WTC11 (cell line): ENCODE data around the gene ZFHX3. TPM values are rescaled to one million over a fixed set of nuclear protein-coding genes. Genes with fewer than 3 reads are reported as not detected.

Experiments
- ATAC-seq: fragments of 200-7000 bp; cut with Tn5 transposase; 2 replicates; pipeline ENCODE4 v1.10.0; 2021; ENCODE audit warnings: mild to moderate bottlenecking, moderate library complexity
- CTCF ChIA-PET: fragments of 300-600 bp; sonication (Branson Sonifier 250); formaldehyde crosslinking; loops from one replicate; lab custom pipeline; 2021; ENCODE audit warnings: antibody characterized with exemption; lab: Charles Lee
- POLR2A ChIA-PET: fragments of 350-600 bp; sonication (Branson Sonifier 250); formaldehyde crosslinking; loops from one replicate; lab custom pipeline; 2021; ENCODE audit warnings: antibody characterized with exemption; lab: Charles Lee
- DNase-seq: peaks from one replicate; pipeline ENCODE4 v3.0.0; 2021; ENCODE audit warnings: low spot score
- H3K27ac Mint-ChIP-seq: 2 replicates; pipeline ENCODE4 v1.8.0; 2021; ENCODE audit warnings: mixed read lengths
- H3K27me3 Mint-ChIP-seq: 2 replicates; pipeline ENCODE4 v1.8.0; 2021; ENCODE audit warnings: low read depth, mild to moderate bottlenecking, moderate library complexity, mixed read lengths
- H3K36me3 Mint-ChIP-seq: 2 replicates; pipeline ENCODE4 v1.8.0; 2021; ENCODE audit warnings: mixed read lengths
- H3K4me1 Mint-ChIP-seq: 2 replicates; pipeline ENCODE4 v1.8.0; 2022; ENCODE audit warnings: mixed read lengths
- H3K4me3 Mint-ChIP-seq: 2 replicates; pipeline ENCODE4 v1.8.0; 2021; ENCODE audit warnings: mild to moderate bottlenecking, moderate library complexity, mixed read lengths
- H3K9me3 Mint-ChIP-seq: 2 replicates; pipeline ENCODE4 v1.8.0; 2021; ENCODE audit warnings: mixed read lengths
- EMX1 ChIP-seq: fragments of 250-450 bp; sonication (Bioruptor Pico); IDR thresholded peaks from 2 replicates; pipeline ENCODE4 v1.8.0; 2021; ENCODE audit warnings: mild to moderate bottlenecking
- FOXJ3 ChIP-seq: sonication (generic); formaldehyde crosslinking; IDR thresholded peaks from 2 replicates; pipeline ENCODE4 v1.9.0; 2021; ENCODE audit warnings: missing genetic modification reagents, mild to moderate bottlenecking, borderline replicate concordance
- FOXK1 ChIP-seq: sonication (generic); formaldehyde crosslinking; IDR thresholded peaks from 2 replicates; pipeline ENCODE4 v1.8.0; 2022; ENCODE audit warnings: mild to moderate bottlenecking, moderate library complexity, missing genetic modification reagents
- FOXP1 ChIP-seq: sonication (generic); formaldehyde crosslinking; IDR thresholded peaks from 2 replicates; pipeline ENCODE4 v1.8.0; 2022; ENCODE audit warnings: missing genetic modification reagents, mild to moderate bottlenecking, moderate library complexity, borderline replicate concordance
- GABPB1 ChIP-seq: sonication (generic); formaldehyde crosslinking; IDR thresholded peaks from 2 replicates; pipeline ENCODE4 v1.8.1; 2023; ENCODE audit warnings: mild to moderate bottlenecking, missing genetic modification reagents
- GTF2I ChIP-seq: fragments of 250-450 bp; sonication (Bioruptor Pico); conservative IDR thresholded peaks from 2 replicates; pipeline ENCODE4 v1.4.0; 2021; ENCODE audit warnings: mild to moderate bottlenecking
- HMGA2 ChIP-seq: fragments of 250-450 bp; sonication (Bioruptor Pico); IDR thresholded peaks from 2 replicates; pipeline ENCODE4 v1.4.0; 2021; ENCODE audit warnings: mild to moderate bottlenecking, moderate library complexity
- JAZF1 ChIP-seq: fragments of 250-450 bp; sonication (Bioruptor Pico); IDR thresholded peaks from 2 replicates; pipeline ENCODE4 v1.9.0; 2021; ENCODE audit warnings: moderate library complexity, mild to moderate bottlenecking, inconsistent platforms
- KAT7 ChIP-seq: sonication (generic); formaldehyde crosslinking; IDR thresholded peaks from 2 replicates; pipeline ENCODE4 v1.8.1; 2023; ENCODE audit warnings: missing genetic modification reagents, mild to moderate bottlenecking, borderline replicate concordance
- NFE2L1 ChIP-seq: sonication (generic); formaldehyde crosslinking; IDR thresholded peaks from 2 replicates; pipeline ENCODE4 v1.8.1; 2023; ENCODE audit warnings: missing genetic modification reagents
- NR1H2 ChIP-seq: sonication (generic); formaldehyde crosslinking; IDR thresholded peaks from 2 replicates; pipeline ENCODE4 v1.9.0; 2021; ENCODE audit warnings: mild to moderate bottlenecking, moderate library complexity, missing genetic modification reagents
- PRRX2 ChIP-seq: fragments of 250-450 bp; sonication (Bioruptor Pico); IDR thresholded peaks from 2 replicates; pipeline ENCODE4 v1.8.0; 2021; ENCODE audit warnings: mild to moderate bottlenecking
- SMAD4 ChIP-seq: sonication (generic); formaldehyde crosslinking; IDR thresholded peaks from 2 replicates; pipeline ENCODE4 v1.8.0; 2022; ENCODE audit warnings: mild to moderate bottlenecking, missing genetic modification reagents
- ZNF232 ChIP-seq: sonication (generic); formaldehyde crosslinking; IDR thresholded peaks from 2 replicates; pipeline ENCODE4 v1.8.0; 2022; ENCODE audit warnings: mild to moderate bottlenecking, missing genetic modification reagents
- ZNF423 ChIP-seq: fragments of 250-450 bp; sonication (Bioruptor Pico); IDR thresholded peaks from 2 replicates; pipeline ENCODE4 v2.1.2; 2022; ENCODE audit warnings: mild to moderate bottlenecking, moderate library complexity
- total RNA-seq: library from RNA; stranded (reverse); gene quantifications from 3 replicates; pipeline ENCODE4 v1.2.3, GENCODE V29; 2021
- TF ChIP-seq, protein P1 (sequence below): fragments of 250-450 bp; sonication (Bioruptor Pico); conservative IDR thresholded peaks from 2 replicates; pipeline ENCODE4 v1.9.0; 2021; ENCODE audit warnings: mild to moderate bottlenecking
- TF ChIP-seq, protein P2 (sequence below): sonication (generic); formaldehyde crosslinking; IDR thresholded peaks from 2 replicates; pipeline ENCODE4 v1.8.1; 2022; ENCODE audit warnings: mild to moderate bottlenecking, moderate library complexity, missing genetic modification reagents
- TF ChIP-seq, protein P3 (sequence below): fragments of 250-450 bp; sonication (Bioruptor Pico); IDR thresholded peaks from 2 replicates; pipeline ENCODE4 v1.9.0; 2021; ENCODE audit warnings: mild to moderate bottlenecking
- TF ChIP-seq, protein P4 (sequence below): sonication (generic); formaldehyde crosslinking; IDR thresholded peaks from 2 replicates; pipeline ENCODE4 v1.8.0; 2023; ENCODE audit warnings: missing genetic modification reagents
- TF ChIP-seq, protein P5 (sequence below): sonication (generic); formaldehyde crosslinking; conservative IDR thresholded peaks from 2 replicates; pipeline ENCODE4 v1.8.1; 2023; ENCODE audit warnings: mild to moderate bottlenecking, low read depth, missing genetic modification reagents, moderate library complexity
- TF ChIP-seq, protein P6 (sequence below): sonication (generic); formaldehyde crosslinking; IDR thresholded peaks from 2 replicates; pipeline ENCODE4 v1.8.1; 2023; ENCODE audit warnings: mild to moderate bottlenecking, missing genetic modification reagents, moderate library complexity

The ZFHX3 gene
- total RNA-seq, 1 experiment from 2014 or later = 5.7 TPM

DNA sequence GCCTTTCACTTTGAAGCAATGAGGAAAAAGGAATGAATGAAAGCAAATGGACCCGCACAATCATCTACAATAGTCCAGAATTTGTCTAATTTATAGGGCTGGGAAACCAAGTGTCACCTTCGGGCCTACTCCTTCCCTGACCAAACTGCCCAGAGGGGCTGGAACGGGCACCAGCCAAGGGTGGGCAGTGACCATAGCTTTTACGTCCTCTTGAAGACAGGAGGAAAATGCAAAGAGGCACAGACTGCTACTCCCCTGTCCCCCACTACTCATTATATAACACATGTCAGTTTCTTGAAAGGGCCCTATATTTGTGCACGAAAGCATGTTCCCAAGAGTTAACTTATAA, 122.3 kb downstream of the ZFHX3 start (continued):
- TF ChIP-seq, protein P1, sequence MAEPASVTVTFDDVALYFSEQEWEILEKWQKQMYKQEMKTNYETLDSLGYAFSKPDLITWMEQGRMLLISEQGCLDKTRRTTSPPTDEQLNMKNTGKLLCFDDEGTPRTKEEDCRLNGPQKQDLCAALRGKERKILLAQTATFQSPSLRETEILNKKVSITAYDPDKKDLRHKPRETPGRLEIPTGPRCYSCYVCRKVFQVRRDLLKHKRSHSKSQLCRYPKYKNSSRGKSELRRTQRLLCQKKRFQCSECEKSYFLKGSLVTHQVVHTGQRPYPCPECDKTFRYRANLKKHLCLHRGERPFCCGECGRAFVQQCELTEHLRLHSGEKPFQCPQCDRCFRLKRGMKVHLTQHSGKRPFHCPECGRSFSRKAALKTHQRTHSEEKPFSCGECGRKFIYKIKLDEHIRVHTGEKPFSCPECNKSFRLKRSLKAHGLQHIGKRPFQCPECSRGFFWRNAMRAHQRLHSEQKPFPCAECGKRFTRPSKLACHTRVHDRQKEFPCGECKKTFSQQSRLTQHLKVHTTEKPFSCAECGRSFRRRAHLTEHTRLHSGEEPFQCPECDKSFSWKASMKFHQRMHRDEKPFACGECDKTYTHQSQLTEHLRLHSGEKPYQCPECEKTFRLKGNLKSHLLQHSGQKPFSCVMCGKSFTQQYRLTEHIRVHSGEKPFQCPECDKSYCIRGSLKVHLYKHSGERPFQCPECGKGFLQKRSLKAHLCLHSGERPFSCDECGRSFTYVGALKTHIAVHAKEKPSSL (CRISPR knock-in tag) = no peak
- TF ChIP-seq, protein P2, sequence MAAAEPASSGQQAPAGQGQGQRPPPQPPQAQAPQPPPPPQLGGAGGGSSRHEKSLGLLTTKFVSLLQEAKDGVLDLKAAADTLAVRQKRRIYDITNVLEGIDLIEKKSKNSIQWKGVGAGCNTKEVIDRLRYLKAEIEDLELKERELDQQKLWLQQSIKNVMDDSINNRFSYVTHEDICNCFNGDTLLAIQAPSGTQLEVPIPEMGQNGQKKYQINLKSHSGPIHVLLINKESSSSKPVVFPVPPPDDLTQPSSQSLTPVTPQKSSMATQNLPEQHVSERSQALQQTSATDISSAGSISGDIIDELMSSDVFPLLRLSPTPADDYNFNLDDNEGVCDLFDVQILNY (CRISPR knock-in tag) = no peak
- TF ChIP-seq GTF2I (CRISPR knock-in tag) (no peak), SMAD4 (CRISPR knock-in tag) (no peak), FOXK1 (CRISPR knock-in tag) (no peak), JAZF1 (CRISPR knock-in tag) (no peak), FOXP1 (CRISPR knock-in tag) (no peak), HMGA2 (CRISPR knock-in tag) (no peak)
- TF ChIP-seq, protein P3, sequence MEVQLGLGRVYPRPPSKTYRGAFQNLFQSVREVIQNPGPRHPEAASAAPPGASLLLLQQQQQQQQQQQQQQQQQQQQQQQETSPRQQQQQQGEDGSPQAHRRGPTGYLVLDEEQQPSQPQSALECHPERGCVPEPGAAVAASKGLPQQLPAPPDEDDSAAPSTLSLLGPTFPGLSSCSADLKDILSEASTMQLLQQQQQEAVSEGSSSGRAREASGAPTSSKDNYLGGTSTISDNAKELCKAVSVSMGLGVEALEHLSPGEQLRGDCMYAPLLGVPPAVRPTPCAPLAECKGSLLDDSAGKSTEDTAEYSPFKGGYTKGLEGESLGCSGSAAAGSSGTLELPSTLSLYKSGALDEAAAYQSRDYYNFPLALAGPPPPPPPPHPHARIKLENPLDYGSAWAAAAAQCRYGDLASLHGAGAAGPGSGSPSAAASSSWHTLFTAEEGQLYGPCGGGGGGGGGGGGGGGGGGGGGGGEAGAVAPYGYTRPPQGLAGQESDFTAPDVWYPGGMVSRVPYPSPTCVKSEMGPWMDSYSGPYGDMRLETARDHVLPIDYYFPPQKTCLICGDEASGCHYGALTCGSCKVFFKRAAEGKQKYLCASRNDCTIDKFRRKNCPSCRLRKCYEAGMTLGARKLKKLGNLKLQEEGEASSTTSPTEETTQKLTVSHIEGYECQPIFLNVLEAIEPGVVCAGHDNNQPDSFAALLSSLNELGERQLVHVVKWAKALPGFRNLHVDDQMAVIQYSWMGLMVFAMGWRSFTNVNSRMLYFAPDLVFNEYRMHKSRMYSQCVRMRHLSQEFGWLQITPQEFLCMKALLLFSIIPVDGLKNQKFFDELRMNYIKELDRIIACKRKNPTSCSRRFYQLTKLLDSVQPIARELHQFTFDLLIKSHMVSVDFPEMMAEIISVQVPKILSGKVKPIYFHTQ (CRISPR knock-in tag) = no peak

DNA sequence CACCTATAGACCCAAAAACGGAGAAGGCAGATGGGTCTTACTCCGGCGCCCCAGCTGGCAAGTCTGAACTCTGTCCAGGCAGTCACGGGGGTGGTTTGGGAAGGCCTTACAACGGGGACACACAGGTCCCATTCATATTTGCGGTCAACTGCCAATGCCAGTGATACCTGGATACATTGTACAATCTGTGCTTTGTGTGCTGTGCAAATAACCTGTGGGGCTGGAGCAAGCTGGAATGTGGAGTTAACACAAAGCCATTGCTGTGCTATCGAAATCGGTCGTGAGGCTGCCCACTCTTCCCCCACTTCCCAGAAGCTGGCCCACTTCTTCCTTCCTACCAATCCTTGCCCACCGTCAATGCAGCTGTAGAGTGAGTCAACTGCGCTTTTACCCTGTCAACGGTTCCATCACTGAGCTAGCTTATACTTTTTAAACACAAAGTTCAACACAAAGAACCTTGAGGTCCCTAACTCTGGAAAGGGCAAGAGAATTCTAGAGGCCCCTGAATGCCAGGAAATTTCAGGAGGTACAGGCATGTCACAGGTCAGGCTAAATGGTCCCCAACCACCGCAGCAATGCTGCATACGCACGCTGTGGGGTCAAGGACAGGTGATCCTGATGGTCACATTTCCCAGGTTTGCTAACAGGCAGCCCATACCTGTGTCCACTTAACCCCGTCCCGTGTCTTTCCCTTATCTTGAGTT, 122.8 kb downstream of the ZFHX3 start:
- H3K4me1 Mint-ChIP-seq = peaks cover 10% of the 10 kb centered on the region
- no peak overlapping the region; the same call in 1 of the 2 replicates for H3K27ac Mint-ChIP-seq
- H3K4me3 Mint-ChIP-seq = no peak overlapping the region
- ChIA-PET CTCF (no interaction called here), POLR2A (no interaction called here)
- no peaks in the 10 kb centered on the region; the same call in 1 of the 2 replicates for H3K9me3 Mint-ChIP-seq
- H3K36me3 Mint-ChIP-seq = no peaks in the 10 kb centered on the region
- ATAC-seq (no peak), DNase-seq (no peak)
- no peaks in the 10 kb centered on the region for H3K27me3 Mint-ChIP-seq
- TF ChIP-seq KAT7 (CRISPR knock-in tag) = no peak
- peak; percentile 60 for TF ChIP-seq GABPB1
- TF ChIP-seq, protein P4, sequence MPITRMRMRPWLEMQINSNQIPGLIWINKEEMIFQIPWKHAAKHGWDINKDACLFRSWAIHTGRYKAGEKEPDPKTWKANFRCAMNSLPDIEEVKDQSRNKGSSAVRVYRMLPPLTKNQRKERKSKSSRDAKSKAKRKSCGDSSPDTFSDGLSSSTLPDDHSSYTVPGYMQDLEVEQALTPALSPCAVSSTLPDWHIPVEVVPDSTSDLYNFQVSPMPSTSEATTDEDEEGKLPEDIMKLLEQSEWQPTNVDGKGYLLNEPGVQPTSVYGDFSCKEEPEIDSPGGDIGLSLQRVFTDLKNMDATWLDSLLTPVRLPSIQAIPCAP (CRISPR knock-in tag) = no peak
- TF ChIP-seq, all 79 proteins: peak for 1

DNA sequence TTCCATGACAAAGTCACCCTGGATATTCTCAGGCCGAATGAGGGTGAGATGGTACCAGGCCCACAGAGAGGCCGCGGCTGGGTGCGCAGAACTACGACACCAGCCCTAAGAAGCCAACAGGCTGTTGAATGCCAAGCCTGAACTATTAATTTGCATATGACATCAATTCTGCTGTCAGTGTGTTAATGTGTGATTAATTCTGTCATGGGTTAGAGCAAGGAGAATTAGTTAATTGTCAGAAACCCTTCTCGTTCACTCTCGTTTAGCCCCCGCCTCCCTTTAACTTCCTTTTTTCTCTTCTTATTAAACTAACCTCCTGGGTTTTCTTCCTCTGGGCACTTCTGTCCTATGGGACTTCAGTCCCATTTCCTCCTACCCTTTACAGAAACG, 123.4 kb downstream of the ZFHX3 start:
- DNase-seq (no peak), ATAC-seq (no peak)
- POLR2A ChIA-PET = no interaction called here
- no peak overlapping the region; the same call in 1 of the 2 replicates for H3K27ac Mint-ChIP-seq
- peaks cover 10% of the 10 kb centered on the region for H3K4me1 Mint-ChIP-seq
- H3K27me3 Mint-ChIP-seq = no peaks in the 10 kb centered on the region
- CTCF ChIA-PET = no interaction called here
- no peaks in the 10 kb centered on the region for H3K36me3 Mint-ChIP-seq
- no peaks in the 10 kb centered on the region; the same call in 1 of the 2 replicates for H3K9me3 Mint-ChIP-seq
- H3K4me3 Mint-ChIP-seq = no peak overlapping the region
- TF ChIP-seq NR1H2 (CRISPR knock-in tag) = no peak
- TF ChIP-seq ZNF423 = no peak
- TF ChIP-seq, protein P5, sequence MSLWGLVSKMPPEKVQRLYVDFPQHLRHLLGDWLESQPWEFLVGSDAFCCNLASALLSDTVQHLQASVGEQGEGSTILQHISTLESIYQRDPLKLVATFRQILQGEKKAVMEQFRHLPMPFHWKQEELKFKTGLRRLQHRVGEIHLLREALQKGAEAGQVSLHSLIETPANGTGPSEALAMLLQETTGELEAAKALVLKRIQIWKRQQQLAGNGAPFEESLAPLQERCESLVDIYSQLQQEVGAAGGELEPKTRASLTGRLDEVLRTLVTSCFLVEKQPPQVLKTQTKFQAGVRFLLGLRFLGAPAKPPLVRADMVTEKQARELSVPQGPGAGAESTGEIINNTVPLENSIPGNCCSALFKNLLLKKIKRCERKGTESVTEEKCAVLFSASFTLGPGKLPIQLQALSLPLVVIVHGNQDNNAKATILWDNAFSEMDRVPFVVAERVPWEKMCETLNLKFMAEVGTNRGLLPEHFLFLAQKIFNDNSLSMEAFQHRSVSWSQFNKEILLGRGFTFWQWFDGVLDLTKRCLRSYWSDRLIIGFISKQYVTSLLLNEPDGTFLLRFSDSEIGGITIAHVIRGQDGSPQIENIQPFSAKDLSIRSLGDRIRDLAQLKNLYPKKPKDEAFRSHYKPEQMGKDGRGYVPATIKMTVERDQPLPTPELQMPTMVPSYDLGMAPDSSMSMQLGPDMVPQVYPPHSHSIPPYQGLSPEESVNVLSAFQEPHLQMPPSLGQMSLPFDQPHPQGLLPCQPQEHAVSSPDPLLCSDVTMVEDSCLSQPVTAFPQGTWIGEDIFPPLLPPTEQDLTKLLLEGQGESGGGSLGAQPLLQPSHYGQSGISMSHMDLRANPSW (CRISPR knock-in tag) = no peak
- TF ChIP-seq NFE2L1 (CRISPR knock-in tag) = no peak
- TF ChIP-seq ZNF232 (CRISPR knock-in tag) = no peak
- TF ChIP-seq EMX1 (CRISPR knock-in tag) = no peak
- TF ChIP-seq, protein P1 (CRISPR knock-in tag) = no peak
- no peak for TF ChIP-seq PRRX2 (CRISPR knock-in tag)
- TF ChIP-seq, protein P6, sequence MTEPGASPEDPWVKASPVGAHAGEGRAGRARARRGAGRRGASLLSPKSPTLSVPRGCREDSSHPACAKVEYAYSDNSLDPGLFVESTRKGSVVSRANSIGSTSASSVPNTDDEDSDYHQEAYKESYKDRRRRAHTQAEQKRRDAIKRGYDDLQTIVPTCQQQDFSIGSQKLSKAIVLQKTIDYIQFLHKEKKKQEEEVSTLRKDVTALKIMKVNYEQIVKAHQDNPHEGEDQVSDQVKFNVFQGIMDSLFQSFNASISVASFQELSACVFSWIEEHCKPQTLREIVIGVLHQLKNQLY (CRISPR knock-in tag) = no peak
- no peak for TF ChIP-seq FOXJ3 (CRISPR knock-in tag)
